Heart left ventricle (tissue), 13 donors: ENCODE data around the gene FKBP1B.

Experiments used
- CTCF ChIP-seq, 12 donors: fragments of 200-600 bp; sonication (generic) in 4 of 12; IDR thresholded peaks; one replicate each; pipeline versions ENCODE4 v1.5.0 to v1.8.0; 2018 to 2022; ENCODE audit warnings: antibody characterized with exemption in 12 of 12, mild to moderate bottlenecking in 5 of 12
- POLR2A ChIP-seq, 2 donors: fragments of 450-650 bp; IDR thresholded peaks; one replicate each; pipeline ENCODE4 v1.6.1; 2017; ENCODE audit warnings: antibody characterized with exemption in 2 of 2, mild to moderate bottlenecking in 2 of 2, moderate library complexity in 2 of 2
- donor health status: ischemic (EF 13 %, LVEDD 7.1; RV severe dilation, severe dysfunction).
- donor health status: DM: no; HTN: yes; CAD: no.
- donor health status: DM: no; HTN: no; CAD: no.
- donor health status: ischemic (EF 25% LVEDD 6.9; RV normal size, moderate dysfunction).
- donor health status: ischemic (EF 25% LVEDD 5.7; RV mildly dilated, moderate dysfunction).
- donor health status: ischemic (EF 35%, LVEDD 5.7; RV mildly dilated, moderate dysfunction).
- donor health status: nonischemic (EF 11% LVEDD 7.7; RV severe dilation, severe dysfunction).
- donor health status: DM: yes; HTN: yes; CAD: no.
- donor health status: PGD.
- donor health status: ischemic (EF 29% LVEDD 5.4; RV normal size, mild dysfunction).
- donor health status: nonischemic (EF 23%, LVEDD 6.1; RV moderate dilation, normal function).

GRCh38 chr2:24077879-24078278 is 28.3 kb downstream of the FKBP1B start:
- TF ChIP-seq CTCF (IDR thresholded peaks at IDR 0.05) = no peak
- no peak for TF ChIP-seq POLR2A (IDR thresholded peaks at IDR 0.05)
